GM19467 (cell line): Measurements from ENCODE around the gene SLC23A3.

Experiments
- ATAC-seq: cut with Tn5 transposase; IDR thresholded peaks from one replicate; pipeline ENCODE4 v1.9.1; 2021; ENCODE audit warnings: mild to moderate bottlenecking, moderate library complexity; ENCODE audit not compliant: unreplicated experiment

SLC23A3 gene

GRCh38 chr2:219176818-219177551 lies 7.2 kb upstream of the SLC23A3 start, which contains the start of gene CNPPD1:
TSS of gene CNPPD1 (minus strand) at chr2:219176925. CDS start at chr2:219176828, 97 bp downstream.
- ATAC-seq: peak; percentile 72

- peak; percentile 17 for ATAC-seq
Measured at GRCh38 chr2:219175928-219176817, 6.3 kb upstream of the SLC23A3 start.

GRCh38 chr2:219175486-219175885 lies 5.7 kb upstream of the SLC23A3 start:
- ATAC-seq: no peak

- no peak for ATAC-seq
Measured at GRCh38 chr2:219174801-219175200, 5.0 kb upstream of the SLC23A3 start.

GRCh38 chr2:219174146-219174545 lies 4.3 kb upstream of the SLC23A3 start:
- ATAC-seq: no peak

GRCh38 chr2:219173176-219173575 lies 3.3 kb upstream of the SLC23A3 start:
- no peak for ATAC-seq

- ATAC-seq: no peak
Measured at GRCh38 chr2:219172231-219173154, 2.7 kb upstream of the SLC23A3 start.

- no peak for ATAC-seq
Measured at GRCh38 chr2:219171231-219171651, 1.4 kb upstream of the SLC23A3 start.

- ATAC-seq: no peak
Measured at GRCh38 chr2:219168932-219169331, 897 bp downstream of the SLC23A3 start.

GRCh38 chr2:219168526-219168925 lies 1.3 kb downstream of the SLC23A3 start:
- no peak for ATAC-seq

GRCh38 chr2:219167997-219168396 lies 1.8 kb downstream of the SLC23A3 start:
- no peak for ATAC-seq

GRCh38 chr2:219165058-219165911 lies 4.5 kb downstream of the SLC23A3 start:
- no peak for ATAC-seq

- ATAC-seq: no peak
Measured at GRCh38 chr2:219163156-219163555, 6.7 kb downstream of the SLC23A3 start.

- no peak for ATAC-seq
Measured at GRCh38 chr2:219161097-219161496, 8.7 kb downstream of the SLC23A3 start.

- peak; percentile 79 for ATAC-seq
Measured at GRCh38 chr2:219160186-219161017, 9.4 kb downstream of the SLC23A3 start, which contains the start of gene NHEJ1. TSS of gene NHEJ1 (minus strand) at chr2:219160815. CDS start at chr2:219158362, 2,453 bp downstream.

- ATAC-seq: no peak
Measured at GRCh38 chr2:219159771-219160185, 10.1 kb downstream of the SLC23A3 start.

- no peak for ATAC-seq
Measured at GRCh38 chr2:219158586-219158985, 11.2 kb downstream of the SLC23A3 start.

- no peak for ATAC-seq
Measured at GRCh38 chr2:219158025-219158424, 11.8 kb downstream of the SLC23A3 start.

- no peak for ATAC-seq
Measured at GRCh38 chr2:219157396-219157795, 12.4 kb downstream of the SLC23A3 start.
